ENCODE measurements around the gene TMEM131. TPM values are rescaled to one million over a fixed set of nuclear protein-coding genes. Genes with fewer than 3 reads are reported as not detected.

The TMEM131 gene
- polyA plus RNA-seq, 12 donors, result 43.5 to 68.5 (median 51.5) TPM; not detected in 1

DNA sequence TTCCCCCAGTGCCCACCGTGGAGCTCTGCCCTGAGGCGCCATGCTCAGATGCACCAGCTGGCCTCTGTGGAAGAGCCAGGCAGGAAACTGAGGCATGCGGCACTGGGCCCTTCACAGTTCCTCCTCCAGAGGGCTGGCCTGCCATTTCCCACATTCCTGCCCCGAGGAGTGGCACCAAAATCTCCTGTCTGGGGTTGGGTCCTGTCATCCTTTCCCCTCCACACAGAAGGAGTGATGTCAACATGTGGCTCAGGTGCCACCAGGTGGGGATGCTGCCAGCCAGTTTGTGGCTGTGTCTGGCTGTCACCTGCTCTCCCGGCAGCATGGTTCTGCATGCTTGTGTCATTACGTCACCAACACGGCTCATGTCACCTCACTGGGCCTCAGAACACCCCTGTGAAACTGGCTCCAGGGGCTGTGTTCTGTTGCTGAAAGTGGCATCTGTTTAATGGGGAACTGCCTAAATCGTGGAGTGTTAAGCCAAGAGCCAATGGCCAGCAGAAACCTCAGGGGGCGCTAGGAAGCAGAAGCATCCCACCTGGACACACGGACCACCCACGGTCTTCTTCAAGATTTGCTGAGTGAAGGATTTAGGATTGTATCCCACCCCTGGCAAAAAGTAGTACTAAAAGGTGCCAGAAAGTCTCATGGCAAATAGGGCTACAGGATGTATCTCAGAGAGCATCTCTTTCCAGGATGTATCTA lies 231.0 kb downstream of the TMEM131 start:
- no peak for DNase-seq

DNA sequence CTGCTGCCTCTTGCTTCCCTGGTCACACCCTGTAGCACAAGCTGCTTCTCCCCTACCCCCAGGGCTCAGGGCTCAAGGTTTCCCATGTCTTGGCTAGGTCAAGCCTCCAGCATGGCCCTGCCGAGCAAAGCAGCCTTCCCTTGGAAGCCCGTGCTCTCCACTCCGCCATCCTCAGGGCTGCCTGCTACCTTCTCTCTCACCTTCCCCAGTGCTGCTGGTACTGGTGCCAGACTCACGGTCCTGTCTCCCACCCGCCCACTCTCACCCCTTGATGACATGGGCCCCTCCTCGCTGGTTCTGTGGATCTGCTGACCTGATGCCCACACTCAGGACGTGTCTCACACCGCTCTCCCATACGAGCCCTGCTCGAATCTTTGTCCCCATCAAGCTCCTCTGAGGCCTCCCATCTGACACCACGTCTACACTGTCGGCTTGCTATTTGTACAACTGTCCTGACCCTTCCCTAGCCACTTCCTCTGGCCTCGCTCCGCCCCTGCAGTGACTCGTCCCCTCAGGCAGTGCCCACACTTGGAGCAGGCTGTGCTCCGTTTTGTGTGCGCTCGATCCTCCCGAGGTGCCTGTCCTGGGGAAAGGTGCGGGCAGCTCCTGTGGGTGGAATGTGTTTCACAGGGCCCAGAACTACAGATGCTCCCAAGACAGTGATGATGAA lies 232.4 kb downstream of the TMEM131 start:
- DNase-seq, result no peak

DNA sequence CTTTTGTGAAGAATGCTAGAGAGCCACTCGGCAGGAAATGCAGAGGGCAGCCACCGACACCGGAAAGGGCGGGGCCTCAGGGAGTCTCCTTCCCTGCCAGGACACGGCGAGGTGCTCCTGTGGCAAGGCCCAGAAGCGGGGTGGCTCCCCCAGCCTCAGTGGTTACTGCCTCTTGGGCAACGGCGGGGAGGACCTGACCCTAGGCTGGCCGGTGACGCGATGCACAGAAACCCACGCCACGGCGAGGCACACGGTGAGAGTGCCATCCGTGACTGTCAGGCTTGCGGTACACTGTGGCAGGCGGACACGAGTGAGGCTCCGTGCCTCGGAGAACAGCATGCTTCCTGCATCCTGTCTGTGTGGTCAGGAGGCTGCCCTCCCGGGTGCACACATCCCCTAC lies 234.6 kb downstream of the TMEM131 start:
- no peak for DNase-seq

DNA sequence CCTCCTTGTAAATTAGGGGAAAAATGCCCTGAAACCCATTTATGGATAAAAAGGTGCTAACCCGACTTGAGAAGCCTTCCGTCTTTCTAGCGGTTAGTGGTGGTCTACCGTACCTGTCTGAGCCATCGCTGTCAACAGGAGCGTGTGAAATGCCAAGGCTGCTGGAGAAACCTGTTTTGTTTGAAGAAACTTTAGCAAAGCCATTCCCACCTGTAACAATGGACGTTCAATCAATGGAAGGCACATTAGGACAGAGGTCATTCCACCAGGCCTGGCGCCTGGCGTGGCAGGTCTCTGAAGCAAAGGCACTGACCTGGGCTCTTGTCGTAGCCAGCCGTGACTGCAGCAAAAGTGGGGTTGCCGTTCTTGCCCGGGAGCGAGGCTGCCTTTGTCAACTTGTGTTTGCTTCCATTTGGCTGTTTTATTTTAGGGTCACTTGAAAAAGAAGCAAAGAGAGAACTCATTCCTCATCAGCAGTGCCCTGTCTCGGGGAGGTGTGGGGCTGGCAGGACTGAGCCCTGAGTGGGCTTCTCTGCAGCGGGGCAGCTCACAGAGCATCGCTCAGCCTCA lies 235.2 kb downstream of the TMEM131 start:
- no peak for DNase-seq

DNA sequence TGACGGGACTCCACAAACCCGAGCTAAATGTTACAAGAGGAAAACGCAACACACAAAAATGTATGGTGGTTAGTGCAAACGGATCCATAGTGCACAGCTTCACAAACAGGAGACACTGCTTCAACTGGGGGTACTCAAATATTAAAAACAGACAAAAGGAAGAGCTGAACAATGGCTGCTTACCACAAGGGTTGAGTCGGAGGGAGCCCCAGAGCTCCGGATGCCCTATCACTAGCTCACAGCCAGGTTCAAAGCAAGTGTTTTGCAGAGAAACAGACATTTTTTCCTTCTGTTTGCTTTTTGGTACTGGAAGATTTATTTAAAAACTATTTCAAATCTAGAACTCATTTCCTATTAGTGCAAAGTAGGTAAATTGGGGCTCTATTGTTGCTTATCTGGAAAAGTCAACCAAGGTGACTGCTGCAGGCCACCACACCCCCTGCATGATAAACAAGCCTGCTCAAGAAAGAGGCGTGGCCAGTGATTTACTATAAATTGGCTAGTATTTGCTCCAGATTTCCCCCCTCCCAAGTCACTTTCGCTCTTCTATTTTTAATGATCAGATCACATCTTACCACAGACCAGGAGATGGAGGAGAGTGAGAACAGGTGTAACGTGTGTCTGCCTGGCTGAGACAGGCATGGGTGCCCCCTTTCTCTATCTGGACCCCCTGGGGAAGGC lies 235.9 kb downstream of the TMEM131 start:
- DNase-seq, result no peak

DNA sequence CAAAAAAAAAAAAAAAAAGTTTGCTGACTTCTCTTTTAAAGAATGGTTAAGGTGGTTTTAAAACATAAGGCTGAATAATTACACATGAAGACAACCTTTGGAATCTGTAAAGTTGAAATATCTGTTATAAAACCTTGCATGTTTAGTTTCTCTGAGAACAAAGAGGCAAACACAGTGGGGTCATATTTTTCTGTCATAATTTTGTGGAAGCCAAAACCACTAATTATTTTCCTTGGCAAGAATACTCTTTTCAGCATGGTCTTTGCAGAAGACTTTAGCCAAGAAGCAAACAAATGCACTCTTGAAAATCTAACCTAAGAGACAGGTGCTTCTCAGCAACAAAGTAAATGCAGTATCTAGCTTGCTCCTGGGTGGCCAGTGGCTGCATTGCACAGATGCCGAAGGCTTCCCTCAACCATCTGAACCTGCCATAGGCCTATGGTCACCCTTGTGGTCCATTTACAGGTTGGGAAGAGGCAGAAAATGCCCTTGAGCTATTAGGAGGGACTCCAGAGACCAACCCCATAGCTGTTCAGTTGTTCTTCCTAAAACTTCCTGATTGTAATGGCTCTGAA lies 237.5 kb downstream of the TMEM131 start:
- no peak for DNase-seq

DNA sequence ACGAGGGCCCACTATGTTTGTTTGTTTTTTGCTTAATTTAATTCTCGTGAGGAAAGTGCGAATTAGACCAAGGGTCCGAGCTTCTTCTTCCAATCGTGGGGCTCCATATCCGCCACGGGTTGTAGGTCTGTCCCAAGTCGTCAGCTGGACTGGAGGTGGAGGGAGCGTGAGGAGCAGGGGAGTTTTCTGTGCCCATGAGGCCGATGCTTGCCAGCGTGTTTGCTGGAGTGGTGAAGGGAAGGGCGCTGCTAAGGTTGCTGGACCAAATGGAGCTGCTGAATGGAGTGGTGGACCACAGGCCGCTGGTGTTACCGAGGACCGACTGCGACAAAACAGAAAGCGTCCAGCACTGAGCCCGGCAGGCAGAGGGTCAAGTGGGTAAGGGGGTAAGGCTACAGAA lies 238.7 kb downstream of the TMEM131 start:
- DNase-seq, result no peak

DNA sequence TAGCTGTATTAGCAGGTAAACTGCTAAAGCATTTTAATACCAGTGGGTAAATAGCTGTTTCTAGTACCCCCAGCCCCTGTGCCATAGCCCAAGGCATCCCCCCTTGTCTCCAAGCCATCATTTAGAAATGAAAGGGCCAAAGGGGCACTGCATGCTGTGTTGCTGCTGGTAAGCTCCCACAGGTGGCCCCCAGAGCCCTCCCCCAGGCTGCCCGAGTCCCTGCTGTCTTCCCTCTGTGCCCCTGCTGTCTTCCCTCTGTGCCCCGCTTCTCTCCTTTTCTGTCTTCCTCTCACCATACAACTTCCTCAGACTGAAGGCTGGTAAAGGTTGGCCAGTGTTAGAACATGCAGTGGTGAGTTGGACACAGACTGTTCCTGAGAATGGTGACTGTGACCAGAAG lies 240.3 kb downstream of the TMEM131 start:
- DNase-seq, result no peak

DNA sequence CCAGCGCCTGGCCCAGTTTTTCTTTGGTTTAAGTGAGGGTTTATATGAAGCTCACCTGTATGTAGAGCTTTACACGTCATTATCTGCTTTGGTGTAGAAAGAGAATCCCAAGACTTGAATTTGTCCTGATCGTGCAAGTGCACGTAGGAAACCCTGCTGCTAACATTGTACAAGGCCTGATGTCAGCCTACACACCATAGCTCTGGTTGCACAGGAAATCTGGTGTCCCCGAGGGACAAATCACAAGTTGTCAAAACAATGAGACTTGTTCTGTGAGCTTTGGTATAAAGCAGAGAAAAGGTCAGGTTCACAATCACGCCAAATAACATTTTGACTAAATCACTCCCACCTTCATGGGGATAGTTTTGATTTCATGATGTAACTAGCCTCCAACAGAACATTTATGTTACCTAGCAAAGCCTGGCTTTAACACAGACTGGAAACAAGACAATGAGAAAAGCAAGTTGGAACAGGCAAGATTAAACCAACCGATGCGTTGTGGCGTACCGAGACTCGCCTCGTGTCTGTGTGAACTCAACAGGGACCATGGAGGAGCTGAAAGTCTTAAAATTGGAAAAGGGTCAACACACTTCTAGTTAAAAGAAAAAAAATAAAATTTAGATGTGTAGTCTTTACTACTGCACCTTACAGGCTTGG lies 240.9 kb downstream of the TMEM131 start:
- DNase-seq, result no peak

DNA sequence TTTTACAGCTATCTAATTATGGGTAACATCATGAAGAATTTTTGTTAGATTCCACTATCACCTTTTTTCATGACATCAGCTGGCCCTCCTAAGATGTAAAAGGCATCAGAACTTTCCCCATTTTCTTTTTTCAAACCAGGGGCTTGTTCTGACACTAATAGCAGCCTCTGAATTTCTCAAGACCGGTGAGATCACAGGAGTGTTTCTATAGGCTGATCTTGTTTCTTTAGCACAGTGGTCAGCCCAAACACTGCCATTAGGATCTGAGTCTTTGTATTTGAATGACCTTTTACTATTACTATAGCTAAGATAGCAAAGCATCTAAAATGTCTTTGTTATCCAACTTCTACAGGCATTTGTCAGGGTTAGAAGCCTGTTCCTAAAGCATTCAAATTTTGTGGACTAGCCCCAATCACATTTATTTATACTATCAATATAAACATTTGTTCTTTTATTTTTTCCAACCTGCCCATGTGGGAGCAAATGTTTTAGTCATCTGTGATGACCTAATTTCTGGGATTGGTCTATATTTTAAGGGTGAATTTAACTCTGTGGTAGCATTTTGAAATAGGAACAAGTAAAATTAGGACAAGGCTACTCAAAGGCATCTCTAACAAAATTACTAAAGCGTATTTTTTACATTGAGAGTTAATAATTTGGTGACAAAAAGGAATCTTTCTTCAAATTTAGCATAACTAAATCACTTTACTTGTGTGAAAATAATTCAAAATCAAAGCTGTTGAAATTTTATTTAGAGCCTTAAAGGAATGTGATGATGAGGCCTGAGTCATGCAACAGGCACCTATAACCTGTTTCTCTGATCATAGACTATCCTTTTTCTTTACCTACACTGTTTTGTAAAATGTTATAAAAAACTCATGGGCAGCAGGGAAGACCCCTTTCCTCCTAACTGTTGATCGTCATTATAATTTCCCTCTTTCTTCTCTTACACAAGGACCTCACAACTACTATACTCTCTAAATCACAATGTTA lies 243.1 kb downstream of the TMEM131 start:
- DNase-seq, result no peak

DNA sequence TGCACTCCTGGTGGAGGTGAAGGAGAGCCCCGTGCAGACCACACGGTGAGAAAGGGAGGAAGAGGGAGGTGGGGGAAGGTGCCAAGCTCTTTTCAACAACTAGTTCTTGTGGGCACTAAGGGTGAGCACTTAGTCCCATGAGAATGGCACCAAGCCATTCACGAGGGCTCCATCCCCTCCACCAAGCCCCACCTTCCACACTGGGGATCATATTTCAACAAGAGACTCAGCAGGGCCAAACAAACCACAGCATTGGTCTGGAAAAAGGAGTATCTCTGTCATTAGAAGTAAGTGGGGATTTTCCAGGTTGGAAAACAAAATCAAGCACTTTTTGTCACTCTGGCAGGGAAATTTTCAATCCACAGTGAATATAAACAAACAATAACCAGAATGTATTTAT lies 244.0 kb downstream of the TMEM131 start:
- DNase-seq, result no peak

DNA sequence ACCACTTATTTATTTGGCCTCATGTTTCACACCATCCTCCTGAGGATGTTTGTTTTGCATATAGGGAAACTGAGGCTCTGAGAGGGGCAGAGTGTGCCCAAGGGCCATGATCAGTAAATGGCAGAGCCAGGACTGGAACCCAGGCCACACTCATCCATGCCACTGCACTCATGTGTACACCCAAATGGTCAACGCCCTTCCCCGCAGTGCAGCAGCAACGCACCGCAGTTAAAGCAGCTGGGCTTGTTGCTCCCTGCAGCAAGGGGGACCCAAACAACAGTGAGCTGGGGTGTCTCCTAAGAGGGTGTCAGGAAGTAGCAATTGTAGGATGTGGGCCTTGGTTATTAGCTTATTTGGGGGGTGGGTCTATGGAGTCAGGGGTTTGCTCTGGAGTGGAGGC lies 245.7 kb downstream of the TMEM131 start:
- DNase-seq, result no peak

DNA sequence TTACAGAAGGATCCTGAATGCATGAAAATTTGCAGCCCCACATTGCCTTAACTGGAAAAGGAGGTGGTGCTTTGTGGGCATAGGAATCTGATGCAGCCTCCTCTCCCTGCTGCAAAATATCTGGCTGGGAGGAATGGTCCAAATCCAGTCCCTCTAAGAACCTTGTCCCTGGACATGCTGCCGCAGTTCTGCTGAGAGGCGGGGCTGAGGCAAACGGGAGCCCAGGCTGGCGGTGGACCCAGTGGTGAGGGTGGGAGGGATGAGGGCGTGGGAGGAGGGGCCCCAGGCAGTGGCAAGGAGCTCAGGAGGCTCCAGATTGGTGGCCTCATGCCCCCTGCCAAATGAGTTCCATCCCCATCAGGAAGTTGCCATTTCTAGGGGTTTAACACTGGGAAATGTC lies 246.2 kb downstream of the TMEM131 start:
- DNase-seq, result no peak

DNA sequence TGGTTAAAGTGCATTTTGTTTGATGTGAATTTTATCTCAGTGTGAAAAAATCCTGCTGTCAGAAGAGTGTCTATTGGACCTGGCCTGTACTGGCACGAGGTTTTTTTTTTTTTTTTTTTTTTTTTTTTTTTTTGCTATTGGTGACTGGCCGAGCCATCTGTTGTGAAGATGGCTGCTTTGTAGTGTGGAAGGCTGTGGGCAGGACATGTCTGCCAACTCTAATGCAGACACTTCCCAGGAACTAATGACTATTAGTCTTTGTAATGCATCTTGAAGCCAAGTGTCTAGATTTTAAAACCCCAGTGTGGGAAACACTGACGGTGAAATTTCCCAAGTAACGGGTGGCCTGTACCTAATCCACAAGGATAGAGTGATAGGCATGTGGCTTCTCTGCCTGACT lies 248.0 kb downstream of the TMEM131 start:
- DNase-seq, result no peak

DNA sequence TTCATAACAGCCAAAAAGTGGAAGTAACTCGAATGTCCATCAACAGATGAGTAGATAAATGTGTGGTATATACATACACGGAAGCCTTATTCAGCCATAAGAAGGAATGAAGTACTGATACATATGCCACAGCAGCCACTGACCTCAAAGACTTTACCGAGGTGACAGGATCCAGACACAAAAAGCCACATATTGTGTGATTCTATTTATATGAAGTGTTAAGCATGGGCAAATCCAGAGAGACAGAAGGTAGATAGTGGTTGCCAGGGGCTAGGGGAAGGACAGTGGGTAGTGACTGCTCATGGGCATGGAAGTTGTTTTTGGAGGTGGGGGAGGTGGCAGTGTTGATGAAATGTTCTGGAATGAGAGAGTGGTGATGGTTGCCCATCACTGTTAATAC lies 248.5 kb downstream of the TMEM131 start:
- no peak for DNase-seq

DNA sequence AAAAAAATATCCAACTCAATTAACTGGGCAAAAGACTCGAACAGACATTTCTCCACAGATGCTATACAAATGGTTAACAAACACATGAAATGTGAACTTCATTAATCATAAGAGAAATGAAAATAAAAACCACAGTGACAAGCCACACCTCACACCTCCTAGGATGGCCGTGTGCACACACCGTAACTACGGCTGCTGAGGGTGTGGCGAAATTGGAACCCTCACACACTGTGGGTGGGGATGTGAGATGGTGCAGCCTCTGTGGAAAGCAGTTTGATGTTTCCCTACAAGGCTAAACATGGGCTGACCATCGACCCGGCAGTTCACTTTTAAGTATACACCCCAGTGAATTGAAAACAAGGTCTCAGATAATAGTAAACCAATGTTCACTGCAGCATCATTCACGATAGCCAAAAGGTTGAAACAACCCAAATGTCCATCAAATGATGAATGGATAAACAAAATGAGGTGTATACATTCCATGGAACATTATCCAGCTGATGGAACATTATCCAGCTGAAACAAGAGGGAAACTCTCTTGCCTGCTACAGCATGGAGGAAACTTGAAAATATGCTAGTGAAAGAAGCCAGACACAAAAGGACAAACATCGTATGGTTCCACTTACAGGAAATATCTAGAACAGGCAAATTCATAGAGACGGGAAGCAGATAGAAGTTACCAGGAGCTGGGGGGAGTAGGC lies 250.1 kb downstream of the TMEM131 start:
- no peak for DNase-seq

DNA sequence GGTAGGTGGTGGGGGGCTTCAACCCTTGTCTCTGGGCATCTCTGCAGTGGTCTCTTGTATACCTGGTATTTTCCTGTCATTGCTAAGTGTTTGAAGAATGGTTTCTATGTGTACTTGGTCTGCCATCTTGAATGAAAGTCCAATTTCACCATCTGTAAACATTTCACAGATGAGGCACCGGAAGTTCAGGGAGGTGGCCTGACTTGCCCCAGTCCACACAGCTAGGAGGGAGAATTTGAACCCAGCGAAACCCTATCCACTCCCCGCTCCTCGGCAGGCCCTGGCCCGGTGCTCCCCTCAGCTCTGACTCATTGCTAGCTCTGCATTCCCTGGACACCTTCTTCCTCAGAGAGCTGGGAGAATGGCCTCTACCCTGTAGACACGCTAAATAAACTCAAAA lies 251.8 kb downstream of the TMEM131 start:
- no peak for DNase-seq

DNA sequence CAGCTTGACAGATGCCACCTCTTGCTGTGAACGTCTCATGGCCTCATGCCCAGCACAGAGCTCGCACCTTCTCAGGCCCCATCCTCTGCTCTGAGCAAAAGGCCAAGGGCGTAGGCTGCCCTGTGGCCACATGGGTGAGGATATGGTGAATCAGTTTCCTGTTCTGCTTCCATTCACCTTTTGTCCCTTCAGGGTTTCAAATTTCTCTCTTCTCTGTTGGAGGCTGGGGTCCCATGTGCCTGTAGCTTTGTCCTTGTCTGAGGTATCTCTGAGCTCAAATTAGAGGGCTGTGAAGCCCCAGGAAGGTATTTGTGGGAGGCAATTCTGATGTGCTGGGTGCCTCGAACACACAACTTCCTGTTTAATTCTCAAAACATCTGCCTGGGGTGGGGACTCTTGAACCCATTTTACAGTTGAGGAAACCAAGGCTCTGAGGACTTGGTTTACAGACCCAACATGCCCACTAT lies 253.3 kb downstream of the TMEM131 start:
- DNase-seq, result no peak

DNA sequence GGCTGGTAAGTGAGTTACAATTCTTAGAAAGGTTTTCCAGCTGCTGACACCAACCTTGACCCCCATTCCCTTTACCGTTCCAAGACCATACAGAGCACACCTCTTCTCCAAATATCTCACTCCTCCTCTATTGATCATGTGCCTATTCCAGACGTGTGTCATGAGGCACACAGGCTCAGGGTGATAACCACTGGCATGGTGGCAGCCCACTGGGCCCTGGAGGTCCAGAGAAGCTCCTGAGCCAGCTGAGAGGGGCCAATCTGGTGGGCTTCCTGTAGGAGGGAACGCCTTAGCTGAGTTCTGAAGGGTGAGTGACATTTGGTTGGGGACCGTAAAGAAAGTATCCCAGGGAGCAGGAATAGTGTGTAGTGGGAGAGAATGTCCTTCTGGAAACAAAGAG lies 254.1 kb downstream of the TMEM131 start:
- DNase-seq, result no peak

DNA sequence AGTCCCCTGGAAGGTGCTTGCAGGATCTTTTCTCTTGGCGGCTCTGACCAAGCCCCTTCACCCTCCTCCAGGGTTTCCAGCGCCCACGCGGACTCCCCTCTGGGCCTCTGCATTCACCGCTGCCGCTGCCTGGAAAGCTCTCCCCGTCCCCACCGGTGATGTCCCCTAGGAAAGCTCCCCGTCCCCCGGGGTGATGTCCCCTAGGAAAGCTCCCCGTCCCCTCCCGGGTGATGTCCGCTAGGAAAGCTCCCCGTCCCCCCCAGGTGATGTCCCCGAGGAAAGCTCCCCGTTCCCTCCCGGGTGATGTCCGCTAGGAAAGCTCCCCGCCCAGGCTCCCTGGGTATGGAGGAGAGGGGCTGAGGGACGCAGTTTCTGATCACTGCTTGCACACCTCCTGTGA lies 254.5 kb downstream of the TMEM131 start:
- DNase-seq, result no peak

Measured in muscle of arm (tissue), 12 donors.